ENCODE measurements around the gene CYBB. TPM values are rescaled to one million over a fixed set of nuclear protein-coding genes. Genes with fewer than 3 reads are reported as not detected.

The CYBB gene
- total RNA-seq, 4 donors from 2014 or later = 2.6 to 5.8 (median 3.3) TPM

- 56 to 62% methylated on average over 3 of the region's 3 CpGs for WGBS, 2 donors
- DNase-seq (ENCODE audit: low spot score in 2 of 2) = no peak
- H3K4me3 ChIP-seq (ENCODE audit: low read depth, poor library complexity, severe bottlenecking) = no peak overlapping the region
- TF ChIP-seq POLR2A (IDR thresholded peaks at IDR 0.05) (no peak), CTCF (IDR thresholded peaks at IDR 0.05) (no peak)
- intact Hi-C loops (cut with DNase I; ENCODE audit: low total_unique reads) = no loop called here
Observed at GRCh38 chrX:37786624-37787422, 7.0 kb downstream of the CYBB start.

- H3K4me3 ChIP-seq (ENCODE audit: low read depth, poor library complexity, severe bottlenecking) = no peak overlapping the region
- 63 to 73% methylated on average over 5 of the region's 5 CpGs for WGBS, 2 donors
- intact Hi-C loops (cut with DNase I; ENCODE audit: low total_unique reads) = no loop called here
- TF ChIP-seq CTCF (IDR thresholded peaks at IDR 0.05) (no peak), POLR2A (IDR thresholded peaks at IDR 0.05) (no peak)
- DNase-seq (ENCODE audit: low spot score in 2 of 2) = peak in 1 of 2 donors; percentile 13
Observed at GRCh38 chrX:37787423-37787869, 7.6 kb downstream of the CYBB start.

GRCh38 chrX:37796310-37796709 is 16.5 kb downstream of the CYBB start:
- H3K4me3 ChIP-seq (ENCODE audit: low read depth, poor library complexity, severe bottlenecking) = no peak overlapping the region
- DNase-seq (ENCODE audit: low spot score in 2 of 2) = no peak
- intact Hi-C loops (cut with DNase I; ENCODE audit: low total_unique reads) = no loop called here
- TF ChIP-seq CTCF (IDR thresholded peaks at IDR 0.05) (no peak), POLR2A (IDR thresholded peaks at IDR 0.05) (no peak)

- no peak overlapping the region for H3K4me3 ChIP-seq (ENCODE audit: low read depth, poor library complexity, severe bottlenecking)
- intact Hi-C loops (cut with DNase I; ENCODE audit: low total_unique reads) = no loop called here
- no peak for DNase-seq (ENCODE audit: low spot score in 2 of 2)
- TF ChIP-seq POLR2A (IDR thresholded peaks at IDR 0.05) (no peak), CTCF (IDR thresholded peaks at IDR 0.05) (no peak)
Observed at GRCh38 chrX:37796805-37797204, 16.9 kb downstream of the CYBB start.

GRCh38 chrX:37799936-37800335 is 20.1 kb downstream of the CYBB start:
- no peak for DNase-seq (ENCODE audit: low spot score in 2 of 2)
- H3K4me3 ChIP-seq (ENCODE audit: low read depth, poor library complexity, severe bottlenecking) = no peak overlapping the region
- TF ChIP-seq POLR2A (IDR thresholded peaks at IDR 0.05) = no peak
- TF ChIP-seq CTCF (IDR thresholded peaks at IDR 0.05) = no peak
- 63 to 91% methylated on average over 2 of the region's 2 CpGs for WGBS, 2 donors
- intact Hi-C loops (cut with DNase I; ENCODE audit: low total_unique reads) = no loop called here

- no peak overlapping the region for H3K4me3 ChIP-seq (ENCODE audit: low read depth, poor library complexity, severe bottlenecking)
- intact Hi-C loops (cut with DNase I; ENCODE audit: low total_unique reads) = no loop called here
- DNase-seq (ENCODE audit: low spot score in 2 of 2) = no peak
- no peak for TF ChIP-seq POLR2A (IDR thresholded peaks at IDR 0.05)
- TF ChIP-seq CTCF (IDR thresholded peaks at IDR 0.05) = no peak
Observed at GRCh38 chrX:37800717-37801116, 20.9 kb downstream of the CYBB start.

Data from lower leg skin (tissue), 4 donors.